Ovary (tissue), 9 donors: Measurements from ENCODE around the gene LIPJ. TPM values are rescaled to one million over a fixed set of nuclear protein-coding genes. Genes with fewer than 3 reads are reported as not detected.
A peak's percentile ranks its signal among the peaks of the same experiment; 100 is the strongest.

Experiments used
- DNase-seq, 5 donors: peaks; one replicate each; pipeline ENCODE4 v3.0.0-alpha.2; 2019 to 2020
- H3K27ac ChIP-seq, 2 donors: fragments of 200-600 bp; one replicate each; pipeline versions ENCODE4 v1.5.1 to v1.8.0; 2019 to 2022
- H3K27me3 ChIP-seq: fragments of 200-600 bp; one replicate; pipeline ENCODE4 v1.8.0; 2022
- H3K36me3 ChIP-seq: fragments of 200-600 bp; sonication (generic); one replicate; pipeline ENCODE4 v1.5.1; 2019
- H3K4me1 ChIP-seq: one replicate; pipeline ENCODE4 v1.8.1; 2013; ENCODE audit warnings: mild to moderate bottlenecking, moderate library complexity; ENCODE audit not compliant: insufficient read depth
- H3K4me3 ChIP-seq: fragments of 200-600 bp; sonication (generic); one replicate; pipeline ENCODE4 v1.5.1; 2017
- H3K9me3 ChIP-seq, 2 donors: fragments of 200-600 bp in 1 of 2; sonication (generic) in 1 of 2; one replicate each; pipeline versions ENCODE4 v1.5.1 to v1.8.1; 2013 to 2019; ENCODE audit warnings: mild to moderate bottlenecking in 1 of 2, moderate library complexity in 1 of 2
- EP300 ChIP-seq: sonication (generic); formaldehyde crosslinking; IDR thresholded peaks from one replicate; pipeline ENCODE4 v1.6.1; 2017; ENCODE audit warnings: antibody characterized with exemption
- POLR2A ChIP-seq: fragments of 450-650 bp; IDR thresholded peaks from one replicate; pipeline ENCODE4 v1.6.1; 2017; ENCODE audit warnings: antibody characterized with exemption, mild to moderate bottlenecking, moderate library complexity
- WGBS, 3 donors: extraction: QIAGEN DNeasy Blood & Tissue Kit in 1 of 3; methylation state at CpG; one replicate each; pipeline versions ENCODE4 v1.1.5 to v1.1.7; 2013 to 2017; 5-methylcytosine and 5-hydroxymethylcytosine counted together
- intact Hi-C, 4 donors: fragments of 100-400 bp; cut with DNase I; formaldehyde crosslinking; loops; one replicate each; pipeline versions ENCODE4 v1.11.0 to v1.15.1; 2022 to 2023
- polyA plus RNA-seq, 2 donors: library from polyadenylated mRNA; stranded (reverse); fragments of 200-250 nt in 1 of 2; fragments of 350-450 nt in 1 of 2; fragmentation: Illumina TruSeq in 1 of 2; extraction: RNeasy Lipid Tissue Mini Kit (QIAGEN cat#74804) in 1 of 2; gene quantifications; one replicate each; pipeline ENCODE4 v1.2.3, GENCODE V29; 2013 to 2014
- total RNA-seq, 7 donors: library from RNA; depleted of rRNA in 2 of 7; stranded (reverse); fragments of >200 nt in 2 of 7; fragmentation: NEBNext Ultra II Directional in 3 of 7; extraction: Animal tissue kit (Norgen Biotek cat#: 25700) in 3 of 7; gene quantifications; one replicate each; pipeline versions ENCODE4 v1.1.0 to v1.2.4, GENCODE V29; 2016 to 2023
- TF ChIP-seq, protein P1 (sequence below), 3 donors: fragments of 450-650 bp in 2 of 3; fragments of 200-600 bp in 1 of 3; IDR thresholded peaks; one replicate each; pipeline versions ENCODE4 v1.5.1 to v1.8.0; 2016 to 2022; ENCODE audit warnings: antibody characterized with exemption in 3 of 3, mild to moderate bottlenecking in 1 of 3
- donor health status: DM: no; HTN: no; CAD: no; lungs with moderate emphysema.
- donor health status: DM: no; HTN: no; CAD: no.
- donor health status: Bipolar disorder and iron deficiency.
- donor health status: DM: yes; HTN: yes; CAD: no.
- donor health status: DM: no; HTN: no; CAD: no.
- donor health status: DM: yes; HTN: yes; CAD: no.

LIPJ gene
- total and polyA plus RNA-seq, 9 donors = 0.08 to 0.25 (median 0.20) TPM; not detected in 2

DNA sequence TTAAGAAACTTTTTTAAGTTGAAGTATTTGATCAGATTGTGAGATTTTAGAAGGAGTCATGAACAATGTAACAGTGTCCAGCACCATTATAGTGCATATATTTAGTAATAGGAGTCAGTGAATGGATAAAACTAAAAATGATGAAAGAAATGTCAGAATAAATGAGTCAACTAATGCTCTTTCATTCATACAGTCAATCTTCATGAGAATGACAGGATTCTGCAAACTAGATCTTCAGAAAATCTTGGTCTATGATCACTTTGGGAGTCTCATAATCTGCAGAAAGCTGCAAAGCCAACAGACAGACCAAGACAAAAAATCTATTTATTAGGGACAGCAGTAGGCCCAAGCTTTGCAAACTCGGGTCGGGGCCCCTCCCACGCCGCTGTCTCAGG is 4.2 kb upstream of the LIPJ start:
- Histone ChIP-seq H3K4me1 (no peaks in the 10 kb centered on the region), H3K9me3 (peaks cover 0 to 2% of the 10 kb centered on the region in 2 donors), H3K27me3 (no peaks in the 10 kb centered on the region), H3K36me3 (no peaks in the 10 kb centered on the region), H3K4me3 (peak overlapping the region; percentile 65), H3K27ac (peak overlapping the region; percentile 86 to 87)
- no peak for DNase-seq
- TF ChIP-seq, protein P1, sequence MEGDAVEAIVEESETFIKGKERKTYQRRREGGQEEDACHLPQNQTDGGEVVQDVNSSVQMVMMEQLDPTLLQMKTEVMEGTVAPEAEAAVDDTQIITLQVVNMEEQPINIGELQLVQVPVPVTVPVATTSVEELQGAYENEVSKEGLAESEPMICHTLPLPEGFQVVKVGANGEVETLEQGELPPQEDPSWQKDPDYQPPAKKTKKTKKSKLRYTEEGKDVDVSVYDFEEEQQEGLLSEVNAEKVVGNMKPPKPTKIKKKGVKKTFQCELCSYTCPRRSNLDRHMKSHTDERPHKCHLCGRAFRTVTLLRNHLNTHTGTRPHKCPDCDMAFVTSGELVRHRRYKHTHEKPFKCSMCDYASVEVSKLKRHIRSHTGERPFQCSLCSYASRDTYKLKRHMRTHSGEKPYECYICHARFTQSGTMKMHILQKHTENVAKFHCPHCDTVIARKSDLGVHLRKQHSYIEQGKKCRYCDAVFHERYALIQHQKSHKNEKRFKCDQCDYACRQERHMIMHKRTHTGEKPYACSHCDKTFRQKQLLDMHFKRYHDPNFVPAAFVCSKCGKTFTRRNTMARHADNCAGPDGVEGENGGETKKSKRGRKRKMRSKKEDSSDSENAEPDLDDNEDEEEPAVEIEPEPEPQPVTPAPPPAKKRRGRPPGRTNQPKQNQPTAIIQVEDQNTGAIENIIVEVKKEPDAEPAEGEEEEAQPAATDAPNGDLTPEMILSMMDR (IDR thresholded peaks at IDR 0.05) = no peak
- TF ChIP-seq EP300 = no peak
- no peak for TF ChIP-seq POLR2A
- 0 to 4% (median 2%) methylated on average over 4 of the region's 4 CpGs for WGBS, 3 donors
- intact Hi-C loops = no loop called here

DNA sequence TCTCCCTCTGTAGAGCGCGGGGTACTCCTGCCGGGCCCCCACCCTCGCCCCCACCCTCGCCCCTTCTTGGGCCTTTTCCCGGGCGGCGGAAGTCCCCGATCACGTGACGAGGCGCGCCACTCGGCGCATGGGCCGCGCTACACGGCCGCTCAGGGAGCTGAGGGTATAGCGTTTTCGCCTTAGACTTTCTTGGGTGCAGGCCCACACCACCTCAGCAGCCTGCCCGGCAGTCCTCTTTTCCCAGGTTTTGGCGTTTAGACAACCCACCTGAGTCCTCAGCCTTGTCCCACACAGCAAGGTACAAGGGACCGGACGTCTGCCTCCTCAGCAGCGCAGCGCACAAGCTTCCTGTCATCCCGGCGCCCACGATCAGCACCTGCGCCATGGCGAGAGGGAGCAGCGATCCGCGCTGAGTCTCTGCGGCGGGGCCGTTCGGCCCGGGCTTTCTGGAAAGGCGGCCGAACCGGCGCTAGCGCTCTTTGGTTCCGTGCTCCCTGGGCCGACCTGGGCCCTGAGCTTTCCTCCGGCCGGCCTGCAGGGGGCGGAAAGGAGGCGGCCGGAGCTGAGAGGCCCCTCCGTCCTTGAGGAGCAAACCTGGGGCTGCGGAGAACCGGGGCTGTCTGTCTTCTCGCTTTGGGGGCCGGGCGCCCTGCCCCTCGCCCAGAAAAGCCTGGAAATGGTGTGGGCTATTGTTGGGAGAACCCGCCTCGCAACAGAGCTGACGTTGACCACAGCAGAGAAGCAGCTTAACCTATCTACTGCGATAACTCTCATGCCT is 3.6 kb upstream of the LIPJ start, which contains the start of gene RNLS:
Gene RNLS (minus strand): TSS at position 513 of the 778 bp plus-strand sequence.
- H3K4me3 ChIP-seq = peak within 1 kb of the TSS; percentile 65
- DNase-seq = peak; percentile 68 to 88 (median 81)
- intact Hi-C loops = no loop called here
- H3K27me3 ChIP-seq = no peaks in the 10 kb centered on the region
- TF ChIP-seq, protein P1 (IDR thresholded peaks at IDR 0.05) = peak; percentile 76 to 91 (median 88)
- TF ChIP-seq POLR2A (peak; percentile 52), EP300 (no peak)
- H3K27ac ChIP-seq = peak within 1 kb of the TSS; percentile 86 to 87
- no peaks in the 10 kb centered on the region for H3K4me1 ChIP-seq
- peaks cover 0 to 2% of the 10 kb centered on the region in 2 donors for H3K9me3 ChIP-seq
- WGBS, 3 donors = 1 to 2% (median 1%) methylated on average over 61 to 63 of the region's 63 CpGs
- no peaks in the 10 kb centered on the region for H3K36me3 ChIP-seq

DNA sequence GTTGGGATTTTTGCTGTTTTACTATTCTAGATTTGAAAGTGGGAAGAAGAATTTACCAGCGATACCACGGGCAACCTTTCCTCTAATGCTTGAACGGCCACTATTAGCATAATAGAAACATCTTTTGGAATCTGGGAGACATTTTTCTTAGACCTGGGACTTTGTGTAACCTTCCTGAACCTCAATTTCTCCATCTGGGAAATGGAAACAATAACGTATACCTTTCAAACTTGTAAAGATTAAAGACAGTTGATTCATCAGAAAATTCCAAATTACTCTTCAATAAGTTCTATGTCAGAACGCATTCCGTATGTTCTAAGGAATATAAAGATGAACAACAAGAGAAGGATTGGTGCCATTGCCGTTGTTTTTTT is 3.0 kb upstream of the LIPJ start:
- Histone ChIP-seq H3K27me3 (no peaks in the 10 kb centered on the region), H3K4me1 (no peaks in the 10 kb centered on the region), H3K9me3 (peaks cover 0 to 2% of the 10 kb centered on the region in 2 donors), H3K36me3 (no peaks in the 10 kb centered on the region), H3K27ac (peak overlapping the region; percentile 86 to 87), H3K4me3 (peak overlapping the region; percentile 65)
- DNase-seq = no peak
- 55 to 57% (median 56%) methylated on average over 7 of the region's 7 CpGs for WGBS, 3 donors
- TF ChIP-seq POLR2A (no peak), EP300 (no peak)
- TF ChIP-seq, protein P1 (IDR thresholded peaks at IDR 0.05) = no peak
- intact Hi-C loops = no loop called here

DNA sequence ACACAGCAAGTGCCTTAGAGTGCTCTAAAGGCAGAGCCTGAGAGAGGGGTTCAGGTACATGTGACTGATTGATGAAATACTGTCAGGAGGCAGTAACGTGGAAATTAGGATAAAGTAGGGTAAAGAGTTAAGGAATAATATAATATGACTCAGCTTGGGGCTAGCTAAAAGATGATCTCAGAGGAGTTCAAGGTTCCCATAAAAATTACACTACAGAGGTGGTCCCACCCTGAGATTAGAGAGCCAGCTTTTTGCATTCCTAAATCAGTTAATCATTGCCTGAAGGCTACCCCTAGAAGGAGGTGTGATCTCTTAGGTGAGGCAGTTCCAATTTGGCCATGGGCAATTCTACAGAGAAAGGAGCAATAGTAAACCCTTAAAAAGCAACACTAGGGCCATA is 5.8 kb downstream of the LIPJ start:
- DNase-seq = no peak
- 79 to 88% (median 87%) methylated on average over 1 of the region's 1 CpG for WGBS, 3 donors
- intact Hi-C loops = no loop called here
- no peak overlapping the region for H3K4me3 ChIP-seq
- no peak overlapping the region for H3K27ac ChIP-seq
- TF ChIP-seq POLR2A (no peak), EP300 (no peak)
- TF ChIP-seq, protein P1 (IDR thresholded peaks at IDR 0.05) = no peak
- H3K27me3 ChIP-seq = no peaks in the 10 kb centered on the region
- no peaks in the 10 kb centered on the region for H3K4me1 ChIP-seq
- no peaks in the 10 kb centered on the region for H3K36me3 ChIP-seq
- no peaks in the 10 kb centered on the region for H3K9me3 ChIP-seq
